22Rv1 (cell line): ENCODE measurements around the gene GNG3.

Experiments
- CTCF ChIP-seq: fragments of 450-650 bp; IDR thresholded peaks from 2 replicates; pipeline ENCODE4 v1.5.1; 2017; ENCODE audit warnings: mild to moderate bottlenecking
- ZFX ChIP-seq: fragments of 450-650 bp; IDR thresholded peaks from 2 replicates; pipeline ENCODE4 v1.6.1; 2017; ENCODE audit warnings: antibody characterized with exemption, borderline replicate concordance

GRCh38 chr11:62726156-62726914, 18.9 kb downstream of the GNG3 start:
- TF ChIP-seq CTCF (no peak), ZFX (no peak)
